Psoas muscle (tissue), 8 donors: ENCODE results near the gene NUP133. TPM values are rescaled to one million over a fixed set of nuclear protein-coding genes. Genes with fewer than 3 reads are reported as not detected.

ENCODE experiments used
- ATAC-seq, 4 donors: fragments of 200-7000 bp; cut with Tn5 transposase; one replicate each; pipeline ENCODE4 v1.9.1; 2020; ENCODE audit warnings: moderate library complexity in 3 of 4, mild to moderate bottlenecking in 2 of 4
- DNase-seq, 2 donors: peaks; one replicate each; pipeline ENCODE4 v3.0.0-alpha.2; 2020
- H3K27ac ChIP-seq: fragments of 200-600 bp; one replicate; pipeline ENCODE4 v1.8.0; 2022
- H3K27me3 ChIP-seq, 3 donors: fragments of 200-600 bp in 1 of 3; one replicate each; pipeline versions ENCODE4 v1.6.1 to v1.8.0; 2013 to 2022; ENCODE audit warnings: low read length in 2 of 3, mild to moderate bottlenecking in 2 of 3, moderate library complexity in 1 of 3; ENCODE audit not compliant: insufficient read depth in 3 of 3
- H3K36me3 ChIP-seq, 2 donors: fragments of 200-600 bp in 1 of 2; one replicate each; pipeline versions ENCODE4 v1.6.1 to v1.8.0; 2013 to 2022; ENCODE audit warnings: low read depth in 1 of 2, mild to moderate bottlenecking in 1 of 2, moderate library complexity in 1 of 2; ENCODE audit not compliant: insufficient read depth in 1 of 2
- H3K4me1 ChIP-seq: fragments of 200-600 bp; one replicate; pipeline ENCODE4 v1.8.0; 2022
- H3K4me3 ChIP-seq: fragments of 200-600 bp; one replicate; pipeline ENCODE4 v1.8.0; 2022; ENCODE audit warnings: mild to moderate bottlenecking
- H3K9me3 ChIP-seq: fragments of 200-600 bp; one replicate; pipeline ENCODE4 v1.8.0; 2022
- CTCF ChIP-seq: fragments of 200-600 bp; IDR thresholded peaks from one replicate; pipeline ENCODE4 v1.8.0; 2022; ENCODE audit warnings: antibody characterized with exemption
- WGBS, 3 donors: extraction: QIAGEN DNeasy Blood & Tissue Kit; methylation state at CpG; one replicate each; pipeline versions ENCODE4 v1.1.6 to v1.1.7; 2013; 5-methylcytosine and 5-hydroxymethylcytosine counted together
- intact Hi-C, 2 donors: fragments of 100-400 bp; cut with DNase I; formaldehyde crosslinking; loops; one replicate each; pipeline versions ENCODE4 v1.11.0 to v1.14.2; 2022
- polyA plus RNA-seq, 3 donors: library from polyadenylated mRNA; stranded (reverse); fragments of 200-250 nt; gene quantifications; one replicate each; pipeline ENCODE4 v1.2.3, GENCODE V29; 2013
- total RNA-seq, 4 donors: library from RNA; stranded (reverse); fragmentation: NEBNext Ultra II Directional in 2 of 4; extraction: Animal tissue kit (Norgen Biotek cat#: 25700) in 2 of 4; gene quantifications; one replicate each; pipeline versions ENCODE4 v1.2.1 to v1.2.4, GENCODE V29; 2021 to 2023
- donor health status: healthy with polysubstance abuse.
- donor health status: DM: no; HTN: no; CAD: no; lungs with moderate emphysema.
- donor health status: Bipolar disorder and iron deficiency.
- donor health status: healthy.
- donor health status: DM: yes; HTN: yes; CAD: no.
- donor health status: DM: no; HTN: no; CAD: no.
- donor health status: DM: no; HTN: no; CAD: no.
- donor health status: DM: yes; HTN: yes; CAD: no.

Gene NUP133
- total and polyA plus RNA-seq, 7 donors = 9.3 to 29.3 (median 24.1) TPM

DNA sequence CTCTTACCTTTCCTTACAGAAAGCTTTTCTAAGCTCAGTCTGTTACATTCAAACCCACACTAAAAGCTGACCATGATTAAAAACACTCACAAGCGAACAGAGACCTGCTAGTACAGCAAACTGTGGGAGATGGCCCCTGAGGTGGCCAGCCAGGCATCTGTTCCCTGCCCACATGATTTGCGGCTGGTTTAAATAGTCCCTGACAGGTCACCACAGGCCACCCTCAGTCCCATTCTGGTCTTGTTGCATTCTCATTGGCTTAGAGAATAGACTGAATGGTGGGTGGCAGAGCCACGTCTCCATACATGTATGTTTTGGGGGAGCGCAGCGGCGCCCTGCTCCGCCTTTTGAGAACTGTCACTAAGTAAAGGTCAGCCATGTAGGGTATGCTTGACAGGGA, 71.9 kb downstream of the NUP133 start:
- H3K36me3 ChIP-seq = peaks cover 0 to 4% of the 10 kb centered on the region in 2 donors
- H3K27ac ChIP-seq = peak overlapping the region; percentile 97
- peaks cover 0 to 20% (median 0%) of the 10 kb centered on the region in 3 donors for H3K27me3 ChIP-seq
- H3K9me3 ChIP-seq = no peaks in the 10 kb centered on the region
- TF ChIP-seq CTCF = no peak
- ATAC-seq = peak; percentile 40 to 61 (median 46)
- intact Hi-C loops = loop anchor here in 1 of 2 donors (10.0 kb wide), 1 partner anchor 189 kb away; the partner anchor contains the start of genes TAF5L and URB2
- peak overlapping the region; percentile 30 for H3K4me3 ChIP-seq
- WGBS, 3 donors = 27 to 33% (median 31%) methylated on average over 7 of the region's 7 CpGs
- peak; percentile 30 to 59 for DNase-seq
- H3K4me1 ChIP-seq = peaks cover 52% of the 10 kb centered on the region

GRCh38 chr1:229434641-229435051, 73.5 kb downstream of the NUP133 start:
- Histone ChIP-seq H3K4me3 (peak overlapping the region; percentile 70), H3K36me3 (peaks cover 0 to 4% of the 10 kb centered on the region in 2 donors), H3K9me3 (no peaks in the 10 kb centered on the region), H3K27me3 (peaks cover 0 to 20% (median 0%) of the 10 kb centered on the region in 3 donors), H3K4me1 (peaks cover 38% of the 10 kb centered on the region), H3K27ac (peak overlapping the region; percentile 97)
- DNase-seq = peak; percentile 69 to 90
- intact Hi-C loops = loop anchor here in 1 of 2 donors (1.0 to 10.0 kb wide), 2 partner anchors 24 to 190 kb away; partner anchors contain the start of genes TAF5L and URB2
- ATAC-seq = peak; percentile 66 to 77 (median 71)
- TF ChIP-seq CTCF = no peak
- 1% methylated on average over 18 to 27 of the region's 27 CpGs for WGBS, 3 donors

DNA sequence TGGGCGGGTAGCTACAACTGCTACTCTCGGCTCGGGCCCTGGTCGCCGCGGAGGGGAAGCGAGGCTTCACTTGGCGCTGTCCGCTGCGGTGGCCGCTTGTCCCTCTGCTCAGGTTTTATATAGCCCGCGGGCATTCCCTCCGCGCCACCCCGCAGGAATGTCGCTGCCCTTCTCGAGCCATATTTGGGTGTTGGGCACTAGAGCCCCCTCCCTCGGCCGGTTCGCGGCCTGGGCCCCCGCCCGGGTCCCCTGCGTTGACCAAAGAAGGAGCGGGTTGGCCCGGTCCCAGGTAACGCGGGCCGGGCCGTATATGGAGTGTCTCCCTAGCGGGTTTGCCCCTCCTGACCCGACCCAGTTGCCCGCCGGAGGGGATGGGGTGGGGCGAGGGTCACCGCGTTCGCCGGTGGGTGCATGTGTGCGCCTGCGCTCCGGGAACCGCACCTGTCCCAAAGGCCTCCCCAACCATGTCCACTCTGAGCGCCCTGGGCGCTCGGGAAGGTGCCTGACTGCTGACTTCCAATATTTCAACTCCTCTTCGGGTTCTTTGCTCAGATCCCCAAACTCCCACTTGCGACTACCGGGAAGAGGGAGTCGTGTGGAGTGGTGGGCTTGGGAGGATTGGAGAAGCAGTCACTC, 74.0 kb downstream of the NUP133 start, which contains the start of gene ACTA1:
TSS of gene ACTA1 (minus strand) at position 90 of the 636 bp plus-strand sequence. CDS start 979 bp downstream, outside the sequence.
- peaks cover 0 to 20% (median 0%) of the 10 kb centered on the region in 3 donors for H3K27me3 ChIP-seq
- 0 to 1% (median 1%) methylated on average over 48 to 51 of the region's 51 CpGs for WGBS, 3 donors
- H3K36me3 ChIP-seq = peaks cover 0 to 4% of the 10 kb centered on the region in 2 donors
- H3K4me3 ChIP-seq = peak within 1 kb of the TSS; percentile 70
- peak; percentile 15 for TF ChIP-seq CTCF
- DNase-seq (peak; percentile 63 to 89), ATAC-seq (peak; percentile 63 to 64 (median 64))
- H3K4me1 ChIP-seq = peaks cover 37% of the 10 kb centered on the region
- intact Hi-C loops = loop anchor here in 1 of 2 donors (10.0 kb wide), 1 partner anchor 191 kb away; the partner anchor contains the start of genes TAF5L and URB2
- H3K27ac ChIP-seq = peak within 1 kb of the TSS; percentile 97
- H3K9me3 ChIP-seq = no peaks in the 10 kb centered on the region

DNA sequence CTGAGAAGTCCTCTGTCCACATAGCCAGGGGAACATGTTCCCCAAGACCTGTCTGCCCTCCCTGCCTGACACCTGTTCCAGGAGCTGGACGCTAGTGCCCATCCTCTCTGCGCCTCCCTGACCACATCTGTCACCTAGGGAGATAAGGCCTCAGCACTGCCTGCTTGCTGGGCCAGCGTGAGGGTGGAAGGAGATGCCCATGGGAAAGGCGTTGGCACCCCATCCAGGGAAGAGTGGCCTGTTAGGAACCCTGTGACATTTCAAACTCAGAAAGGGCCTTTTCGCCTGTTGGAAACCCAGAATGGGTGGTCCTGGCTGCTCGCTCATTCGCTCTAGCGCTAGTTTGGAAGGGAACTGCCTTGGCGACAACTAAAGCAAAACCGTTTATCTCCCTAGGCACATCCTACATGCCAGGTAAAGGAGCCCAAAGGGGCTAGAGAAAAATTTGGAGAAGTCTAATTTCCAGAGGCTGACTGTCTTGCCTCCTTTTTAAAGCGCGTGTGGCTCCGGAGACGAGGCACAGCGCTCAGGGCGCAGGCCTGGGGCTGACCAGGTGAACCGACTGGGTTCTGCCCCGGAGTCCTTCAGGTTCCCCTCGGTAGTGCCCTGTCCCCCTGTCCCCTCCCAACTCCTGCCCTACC, 74.7 kb downstream of the NUP133 start:
- Histone ChIP-seq H3K4me3 (peak overlapping the region; percentile 70), H3K27ac (peak overlapping the region; percentile 97), H3K4me1 (peaks cover 37% of the 10 kb centered on the region), H3K9me3 (no peaks in the 10 kb centered on the region), H3K36me3 (peaks cover 0 to 4% of the 10 kb centered on the region in 2 donors), H3K27me3 (peaks cover 0 to 20% (median 0%) of the 10 kb centered on the region in 3 donors)
- ATAC-seq (peak in 2 of 4 donors; percentile 7 to 31), DNase-seq (peak in 1 of 2 donors; percentile 59)
- intact Hi-C loops = loop anchor here in 1 of 2 donors (10.0 kb wide), 1 partner anchor 191 kb away; the partner anchor contains the start of genes TAF5L and URB2
- no peak for TF ChIP-seq CTCF
- WGBS, 3 donors = 10 to 21% (median 14%) methylated on average over 19 of the region's 19 CpGs
